ENCODE results near the gene NSUN4.
A peak's percentile ranks its signal among the peaks of the same experiment; 100 is the strongest.
"Not testable (repeated sequence)": the region's sequence is repeated elsewhere in the genome, so short reads cannot be mapped to it uniquely, and the experiment has no call there.

NSUN4 gene

DNA sequence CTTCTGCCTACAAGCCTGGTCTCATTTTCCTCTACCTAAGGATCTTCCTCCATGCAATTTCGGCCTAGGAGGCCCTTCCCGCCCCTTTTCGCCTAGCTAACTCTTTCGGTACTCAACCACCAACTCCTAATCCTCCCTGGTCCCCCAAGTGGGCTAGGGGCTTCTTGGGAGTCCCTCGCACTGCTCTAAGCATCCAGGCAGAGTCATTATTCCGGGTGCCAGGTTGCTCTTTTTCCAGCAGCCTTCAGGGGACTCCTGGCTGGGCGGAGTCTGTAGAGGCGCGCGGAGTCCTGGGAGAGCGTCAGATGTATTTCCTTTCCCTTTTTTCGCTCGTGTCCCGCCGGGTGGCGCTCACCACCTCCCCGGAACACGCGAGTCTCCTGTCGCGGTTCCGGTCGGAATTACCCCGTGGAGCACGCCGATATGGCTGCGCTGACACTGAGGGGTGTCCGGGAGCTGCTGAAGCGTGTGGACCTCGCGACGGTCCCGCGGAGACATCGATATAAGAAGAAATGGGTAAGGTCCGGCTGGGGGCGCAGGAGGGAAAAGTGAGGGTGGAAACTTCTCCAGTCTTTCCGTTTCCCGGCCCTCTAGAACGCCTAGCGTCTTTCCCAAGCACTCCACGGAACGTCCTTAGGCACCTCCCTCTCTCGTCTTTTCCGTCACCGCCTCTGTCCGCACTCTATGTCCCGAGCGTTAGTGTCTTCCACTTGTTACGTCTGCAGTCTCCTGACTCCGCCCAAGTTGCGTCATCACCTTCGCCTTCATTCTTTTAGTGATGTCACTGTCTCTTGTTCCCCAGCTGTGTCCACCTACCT is at the start of gene NSUN4:
TSS of gene NSUN4 (plus strand) at position 404 of the 818 bp plus-strand sequence. CDS start at position 424, 20 bp downstream.
- DNase-seq, result peak; percentile 83

DNA sequence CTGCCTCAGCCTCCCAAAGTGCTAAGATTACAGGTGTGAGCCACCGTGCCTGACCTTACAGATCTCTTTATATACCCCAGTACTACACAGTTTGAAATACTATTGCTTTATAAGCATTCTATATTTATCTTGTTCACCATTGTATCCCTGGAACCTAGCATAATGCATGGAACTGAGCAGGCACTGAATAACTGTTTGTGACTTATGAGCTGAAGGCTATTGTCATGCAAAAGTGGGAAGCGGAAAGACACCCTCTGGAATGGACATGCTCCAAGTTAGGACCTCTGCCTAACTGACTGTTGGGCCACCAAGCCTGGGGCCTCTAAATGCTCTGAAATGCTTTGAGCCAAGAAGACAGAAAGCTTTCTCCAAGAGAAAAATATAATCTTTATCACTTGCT is 45.3 kb upstream of the NSUN4 start:
- no peak for DNase-seq

GRCh38 chr1:46298387-46298786 is 42.2 kb upstream of the NSUN4 start:
- no peak for DNase-seq

- no peak for DNase-seq
Observed at GRCh38 chr1:46300673-46301405, 39.8 kb upstream of the NSUN4 start.

GRCh38 chr1:46301406-46301807 is 39.2 kb upstream of the NSUN4 start:
- DNase-seq, result no peak

- DNase-seq, result peak; percentile 38
Observed at GRCh38 chr1:46301808-46302640, 38.6 kb upstream of the NSUN4 start.

DNA sequence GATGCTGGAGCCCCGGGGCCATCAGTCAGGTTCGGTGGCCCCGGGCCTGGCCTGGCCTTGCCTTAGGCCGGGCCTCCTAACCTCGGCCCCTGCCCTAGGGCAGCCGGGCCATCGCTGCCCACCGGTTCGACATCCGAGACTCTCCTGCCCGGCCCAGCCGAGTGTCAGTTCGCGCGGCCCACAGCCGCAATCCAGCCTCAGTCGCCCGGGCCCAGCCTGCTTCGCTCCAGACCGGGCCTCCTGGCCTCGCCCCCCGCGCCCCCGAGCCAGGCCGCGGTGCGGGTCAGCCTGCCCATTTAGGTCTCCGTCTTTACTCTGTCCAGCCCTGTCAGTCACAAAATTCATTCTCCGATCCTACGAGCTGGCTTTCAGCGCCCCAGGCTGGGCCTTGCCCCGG is 38.0 kb upstream of the NSUN4 start:
- no peak for DNase-seq

GRCh38 chr1:46303038-46303871 is 37.4 kb upstream of the NSUN4 start, which contains the start of the genes LRRC41 and UQCRH:
TSS of gene LRRC41 (minus strand) at chr1:46303616. CDS start at chr1:46303322, 294 bp downstream.
TSS of gene UQCRH (plus strand) at chr1:46303698. CDS start at chr1:46303767, 69 bp downstream.
- DNase-seq, result peak; percentile 92

DNA sequence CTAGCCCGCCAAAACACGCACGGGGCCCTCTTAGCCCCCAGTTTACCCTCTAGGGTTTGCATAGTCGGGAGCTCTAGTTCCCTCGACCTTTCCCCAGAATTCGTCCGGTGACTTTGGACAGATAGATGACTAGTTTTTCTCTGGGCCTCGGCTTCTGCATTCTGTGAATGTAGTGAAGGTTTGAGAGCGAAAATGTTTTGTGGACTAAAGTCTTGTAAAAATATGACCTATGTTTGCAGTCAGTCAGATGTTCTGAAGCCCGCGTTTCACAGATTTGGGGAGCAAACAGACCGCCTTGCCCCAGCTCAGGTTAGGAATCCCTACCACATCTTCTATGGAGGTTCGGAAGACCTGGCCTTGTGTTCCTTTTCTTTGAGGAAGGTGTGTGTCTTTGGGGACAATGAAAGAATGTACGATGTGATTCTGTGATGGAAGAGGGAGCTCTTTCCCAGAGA is 36.7 kb upstream of the NSUN4 start:
- DNase-seq, result no peak

- no peak for DNase-seq
Observed at GRCh38 chr1:46306159-46306530, 34.5 kb upstream of the NSUN4 start.

DNA sequence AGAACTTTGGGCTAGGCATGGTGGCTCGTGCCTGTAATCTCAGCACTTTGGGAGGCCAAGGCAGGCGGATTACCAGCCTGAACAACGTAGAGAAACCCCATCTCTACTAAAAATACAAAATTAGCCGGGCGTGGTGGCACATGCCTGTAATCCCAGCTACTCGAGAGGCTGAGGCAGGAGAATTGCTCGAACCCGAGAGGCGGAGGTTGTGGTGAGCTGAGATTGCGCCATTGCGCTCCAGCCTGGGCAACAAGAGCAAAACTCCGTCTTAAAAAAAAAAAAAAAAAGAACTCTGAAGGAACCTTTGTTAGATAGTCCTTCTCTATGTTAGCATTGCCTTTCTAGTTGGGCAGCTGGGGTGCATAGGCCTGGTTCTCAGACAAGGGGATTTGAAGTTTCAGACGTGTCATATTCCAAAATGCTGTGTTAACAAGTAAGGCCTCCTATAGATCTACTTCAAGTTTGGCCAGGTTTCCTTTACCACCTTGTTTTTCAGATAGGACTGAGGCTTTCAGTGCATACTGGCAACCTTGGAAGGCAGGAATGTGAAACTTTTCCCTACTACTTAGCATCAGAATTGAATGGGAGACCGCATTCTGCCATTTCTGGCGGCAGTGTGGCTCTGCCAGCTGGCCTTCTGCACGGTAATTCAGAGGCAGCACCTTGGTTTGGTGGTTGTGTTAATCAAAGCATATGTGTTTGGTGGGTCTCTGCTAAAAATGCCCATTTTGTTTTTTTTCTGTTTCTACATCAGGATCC is 31.0 kb upstream of the NSUN4 start:
- no peak for DNase-seq

DNA sequence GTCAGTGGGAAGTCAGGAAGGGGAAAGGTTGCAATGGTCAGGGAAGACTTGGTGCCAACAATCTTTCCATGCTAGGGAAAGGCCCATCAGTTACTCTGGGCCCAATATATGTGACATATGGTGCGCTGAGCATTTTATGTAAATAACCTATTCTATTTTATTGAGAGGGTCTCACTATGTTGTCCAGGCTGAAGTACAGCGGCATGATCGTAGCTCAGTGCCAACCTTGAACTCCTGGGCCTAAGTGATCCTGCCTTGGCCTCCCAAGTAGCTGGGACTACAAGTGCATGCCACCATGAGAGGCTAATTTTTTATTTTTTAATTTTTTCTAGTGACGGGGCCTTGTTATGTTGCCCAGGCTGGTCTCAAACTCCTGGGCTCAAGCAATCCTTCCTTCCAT is 30.3 kb upstream of the NSUN4 start:
- DNase-seq, result no peak

DNA sequence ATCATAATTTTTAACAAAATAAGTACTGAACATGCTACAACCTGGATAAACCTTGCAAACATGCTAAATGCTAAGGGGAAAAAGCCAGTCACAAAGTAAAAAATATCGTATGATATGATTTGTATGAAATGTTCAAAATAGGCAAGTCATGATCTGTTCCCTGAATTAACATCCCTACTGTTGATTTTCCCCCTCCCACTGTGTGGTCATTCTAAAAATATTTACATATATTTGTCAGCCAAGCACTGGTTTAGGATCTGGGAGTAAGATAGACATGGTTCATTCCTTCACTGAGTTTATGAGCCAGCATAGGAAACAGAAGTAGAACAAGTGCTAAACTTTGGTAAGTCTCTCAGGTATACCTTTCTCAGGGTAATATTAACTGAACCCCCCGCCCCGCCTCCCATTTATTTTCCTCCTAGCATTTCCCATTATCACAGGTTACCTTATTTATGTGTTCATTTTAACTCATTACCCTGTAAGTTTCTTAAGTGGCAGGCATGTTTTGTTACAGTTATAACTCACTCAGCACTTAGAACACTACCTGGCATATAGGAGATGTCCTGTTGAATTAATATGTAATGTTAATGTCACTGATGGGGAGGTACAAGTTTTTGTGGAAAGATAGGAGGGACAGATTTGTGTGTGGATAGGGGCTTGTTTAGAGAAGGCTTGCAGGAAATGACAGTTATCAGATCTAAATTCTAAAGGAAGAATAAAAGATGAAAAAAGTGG is 24.8 kb upstream of the NSUN4 start:
- DNase-seq, result no peak

- DNase-seq, result no peak
Observed at GRCh38 chr1:46317323-46317722, 23.3 kb upstream of the NSUN4 start.

GRCh38 chr1:46319301-46319700 is 21.3 kb upstream of the NSUN4 start:
- not testable (repeated sequence) for DNase-seq

- DNase-seq, result not testable (repeated sequence)
Observed at GRCh38 chr1:46319960-46320914, 20.4 kb upstream of the NSUN4 start.

DNA sequence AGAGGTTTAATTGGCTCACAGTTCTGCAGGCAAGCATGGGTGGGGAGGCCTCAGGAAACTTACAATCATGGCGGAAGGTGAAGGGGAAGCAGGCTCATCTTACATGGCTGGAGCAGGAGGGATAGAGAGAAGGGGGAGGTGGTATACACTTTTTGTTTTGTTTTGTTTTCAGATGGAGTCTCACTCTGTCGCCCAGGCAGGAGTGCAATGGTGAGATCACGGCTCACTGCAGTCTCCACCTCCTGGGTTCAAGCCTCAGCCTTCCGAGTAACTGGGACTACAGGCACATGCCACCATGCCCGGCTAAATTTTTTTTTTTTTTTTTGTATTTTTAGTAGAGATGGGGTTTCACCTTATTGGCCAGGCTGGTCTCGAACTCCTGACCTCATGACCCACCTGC is 18.4 kb upstream of the NSUN4 start:
- not testable (repeated sequence) for DNase-seq

DNA sequence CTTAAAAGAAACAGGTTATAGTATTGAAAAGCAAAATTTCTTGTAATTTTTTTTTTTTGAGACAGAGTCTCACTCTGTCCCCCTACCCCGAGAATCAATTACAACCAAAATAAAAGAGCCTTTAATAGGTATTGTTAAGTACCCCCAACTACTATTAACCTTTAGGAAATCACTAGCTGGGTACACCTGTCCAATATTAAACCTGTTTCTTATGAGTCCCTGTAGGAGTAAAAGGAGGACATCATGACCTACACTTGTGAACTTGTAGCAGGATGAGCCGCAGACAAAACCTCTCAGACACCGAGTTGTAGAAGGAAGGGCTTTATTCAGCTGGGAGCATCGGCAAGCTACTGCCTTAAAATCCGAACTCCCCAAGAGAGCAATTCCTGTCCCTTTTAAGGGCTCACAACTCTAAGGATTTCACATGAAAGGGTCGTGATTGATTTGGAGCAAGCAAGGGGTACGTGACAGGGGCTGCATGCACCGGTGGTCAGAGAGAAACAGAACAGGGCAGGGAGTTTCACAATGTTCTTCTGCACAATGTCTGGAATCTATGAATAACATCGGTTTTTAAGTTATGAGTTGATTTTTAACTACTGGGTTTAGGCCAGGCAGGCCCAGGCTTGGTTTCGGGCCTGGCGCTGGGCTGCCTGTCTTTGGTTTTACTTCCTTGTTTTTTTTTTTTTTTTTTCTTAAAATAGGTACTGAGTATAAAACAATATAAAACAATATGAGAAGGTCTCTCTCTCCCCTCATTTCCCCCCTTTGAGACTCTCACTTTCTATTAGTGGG is 15.1 kb upstream of the NSUN4 start:
- not testable (repeated sequence) for DNase-seq
